K562 (cell line): ENCODE data around the gene WDR90. TPM values are rescaled to one million over a fixed set of nuclear protein-coding genes. Genes with fewer than 3 reads are reported as not detected.

Source experiments
- HDAC6 ChIP-seq: IDR thresholded peaks from 2 replicates; pipeline ENCODE4 v1.6.1; 2012; ENCODE audit warnings: low read depth, mild to moderate bottlenecking, control low read depth, inconsistent platforms, low read length, moderate library complexity
- HMGN3 ChIP-seq: IDR thresholded peaks from 2 replicates; pipeline ENCODE4 v1.6.1; 2011; ENCODE audit warnings: borderline replicate concordance, low read depth, mild to moderate bottlenecking, mixed read lengths, low read length; ENCODE audit not compliant: insufficient read length; ENCODE audit errors: extremely low read depth
- RBM17 ChIP-seq: fragments of 200-400 bp; formaldehyde crosslinking; IDR thresholded peaks from 2 replicates; pipeline ENCODE4 v1.6.1; 2017; ENCODE audit warnings: low read depth, mild to moderate bottlenecking, low read length, borderline replicate concordance
- STAT5A ChIP-seq: IDR thresholded peaks from 2 replicates; pipeline ENCODE4 v1.6.1; 2012; ENCODE audit warnings: low read length, inconsistent platforms, borderline replicate concordance
- WHSC1 ChIP-seq: IDR thresholded peaks from one replicate; pipeline ENCODE4 v1.6.1; 2012; ENCODE audit warnings: low read length, control low read depth, inconsistent platforms
- YY1 ChIP-seq, 3 experiments: IDR thresholded peaks; 2 replicates each; pipeline ENCODE4 v1.6.1; 2011; ENCODE audit warnings: low read length in 2 of 3, mild to moderate bottlenecking in 2 of 3, moderate library complexity in 2 of 3, borderline replicate concordance in 1 of 3, control low read depth in 1 of 3, low read depth in 1 of 3; ENCODE audit not compliant: insufficient read depth in 3 of 3, insufficient replicate concordance in 2 of 3, control insufficient read depth in 1 of 3, insufficient read length in 1 of 3; ENCODE audit errors: extremely low read depth in 1 of 3
- ZNF197 ChIP-seq: fragments of 200-800 bp; sonication (Bioruptor generic); IDR thresholded peaks from 2 replicates; pipeline ENCODE4 v1.6.1; 2016; ENCODE audit warnings: low read depth, missing genetic modification characterization, missing compliant biosample characterization
- polyA plus RNA-seq, 8 experiments: library from polyadenylated mRNA; depleted of rRNA in 4 of 8; stranded (reverse) in 5 of 8; unstranded in 3 of 8; fragments of >200 nt; fragmentation: Nextera tagmentation in 2 of 8; fragmentation: Illumina TruSeq in 1 of 8; extraction: Ambion mirVana in 2 of 8; extraction: Trizol in 1 of 8; gene quantifications; 2 replicates each; pipeline versions ENCODE4 v1.2.1 to v1.2.3, GENCODE V29; 2011 to 2014; ENCODE audit warnings: inconsistent platforms in 1 of 8, missing spikeins in 1 of 8
- total RNA-seq, 7 experiments: library from RNA; depleted of rRNA in 6 of 7; stranded (reverse); fragments of >200 nt in 6 of 7; fragmentation: Illumina TruSeq in 2 of 7; extraction: Trizol in 2 of 7; gene quantifications; 2 replicates each; pipeline versions ENCODE4 v1.2.1 to v1.2.3, GENCODE V29; 2011 to 2021; ENCODE audit warnings: low replicate concordance in 1 of 7
- TF ChIP-seq, protein P1 (sequence below), 2 experiments: fragments of 450-650 bp in 1 of 2; sonication (generic) in 1 of 2; formaldehyde crosslinking in 1 of 2; IDR thresholded peaks; 2 replicates each; pipeline versions ENCODE4 v1.7.1 to v1.9.0; 2016 to 2022; ENCODE audit warnings: inconsistent platforms in 1 of 2, mild to moderate bottlenecking in 1 of 2, missing genetic modification reagents in 1 of 2
- TF ChIP-seq, protein P2 (sequence below): sonication (generic); formaldehyde crosslinking; IDR thresholded peaks from 2 replicates; pipeline ENCODE4 v1.8.1; 2023; ENCODE audit warnings: missing genetic modification reagents, mild to moderate bottlenecking, borderline replicate concordance

WDR90 gene
- total and polyA plus RNA-seq, 9 of the 15 experiments (the other 6 are each of a cell fraction or from before 2014, with no cell fraction given), result 0.44 to 12.6 (median 3.3) TPM

DNA sequence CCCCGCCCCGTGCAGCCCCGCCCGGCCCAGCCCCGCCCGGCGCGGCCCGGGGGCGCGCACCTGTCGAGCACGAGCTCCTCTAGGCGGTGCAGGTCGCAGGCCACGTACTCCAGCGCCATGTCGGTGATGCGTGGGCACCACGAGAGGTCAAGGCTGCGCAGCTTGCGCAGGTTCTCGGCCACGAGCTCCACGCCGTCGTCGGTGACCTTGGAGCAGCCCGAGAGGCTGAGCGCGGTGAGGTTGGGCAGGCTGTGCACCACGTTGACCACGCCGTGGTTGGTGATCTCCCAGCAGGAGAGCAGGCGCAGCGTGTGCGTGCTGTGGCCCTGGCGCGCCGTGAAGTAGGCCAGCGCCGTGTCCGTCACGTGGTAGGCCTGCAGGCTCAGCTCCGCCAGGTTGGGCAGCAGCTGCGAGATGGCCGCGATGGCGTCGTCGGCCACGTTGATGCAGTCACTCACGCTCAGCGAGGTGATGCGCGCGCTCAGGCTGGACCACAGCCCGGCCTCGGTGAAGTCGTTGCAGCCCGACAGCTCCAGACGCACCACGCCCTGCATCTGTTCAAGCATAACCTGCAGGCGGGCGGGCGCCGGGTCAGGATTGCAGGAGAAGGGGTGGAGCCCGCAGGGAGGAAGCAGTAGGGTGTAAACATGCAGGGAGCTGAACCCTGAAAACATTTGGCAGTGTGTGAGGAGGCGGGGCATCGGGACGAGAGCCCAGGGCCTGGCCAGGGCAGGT is 46.4 kb downstream of the WDR90 start (continued):
- TF ChIP-seq ZNF197 (CRISPR knock-in tag) (no peak), HDAC6 (no peak), WHSC1 (no peak), STAT5A (no peak), YY1 (IDR thresholded peaks at IDR 0.05; ENCODE audit: borderline replicate concordance in 1 of 3, control insufficient read depth in 1 of 3, extremely low read depth in 1 of 3, insufficient read depth in 3 of 3, insufficient read length in 1 of 3, insufficient replicate concordance in 2 of 3, low read depth in 1 of 3, low read length in 2 of 3) (peak in 2 of 3 experiments; percentile 26 to 59), HMGN3 (peak; percentile 18), RBM17 (no peak)
- TF ChIP-seq, protein P1, sequence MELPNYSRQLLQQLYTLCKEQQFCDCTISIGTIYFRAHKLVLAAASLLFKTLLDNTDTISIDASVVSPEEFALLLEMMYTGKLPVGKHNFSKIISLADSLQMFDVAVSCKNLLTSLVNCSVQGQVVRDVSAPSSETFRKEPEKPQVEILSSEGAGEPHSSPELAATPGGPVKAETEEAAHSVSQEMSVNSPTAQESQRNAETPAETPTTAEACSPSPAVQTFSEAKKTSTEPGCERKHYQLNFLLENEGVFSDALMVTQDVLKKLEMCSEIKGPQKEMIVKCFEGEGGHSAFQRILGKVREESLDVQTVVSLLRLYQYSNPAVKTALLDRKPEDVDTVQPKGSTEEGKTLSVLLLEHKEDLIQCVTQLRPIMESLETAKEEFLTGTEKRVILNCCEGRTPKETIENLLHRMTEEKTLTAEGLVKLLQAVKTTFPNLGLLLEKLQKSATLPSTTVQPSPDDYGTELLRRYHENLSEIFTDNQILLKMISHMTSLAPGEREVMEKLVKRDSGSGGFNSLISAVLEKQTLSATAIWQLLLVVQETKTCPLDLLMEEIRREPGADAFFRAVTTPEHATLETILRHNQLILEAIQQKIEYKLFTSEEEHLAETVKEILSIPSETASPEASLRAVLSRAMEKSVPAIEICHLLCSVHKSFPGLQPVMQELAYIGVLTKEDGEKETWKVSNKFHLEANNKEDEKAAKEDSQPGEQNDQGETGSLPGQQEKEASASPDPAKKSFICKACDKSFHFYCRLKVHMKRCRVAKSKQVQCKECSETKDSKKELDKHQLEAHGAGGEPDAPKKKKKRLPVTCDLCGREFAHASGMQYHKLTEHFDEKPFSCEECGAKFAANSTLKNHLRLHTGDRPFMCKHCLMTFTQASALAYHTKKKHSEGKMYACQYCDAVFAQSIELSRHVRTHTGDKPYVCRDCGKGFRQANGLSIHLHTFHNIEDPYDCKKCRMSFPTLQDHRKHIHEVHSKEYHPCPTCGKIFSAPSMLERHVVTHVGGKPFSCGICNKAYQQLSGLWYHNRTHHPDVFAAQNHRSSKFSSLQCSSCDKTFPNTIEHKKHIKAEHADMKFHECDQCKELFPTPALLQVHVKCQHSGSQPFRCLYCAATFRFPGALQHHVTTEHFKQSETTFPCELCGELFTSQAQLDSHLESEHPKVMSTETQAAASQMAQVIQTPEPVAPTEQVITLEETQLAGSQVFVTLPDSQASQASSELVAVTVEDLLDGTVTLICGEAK (IDR thresholded peaks at IDR 0.05), result 0 out of 2 replicates have a peak, but pooled peaks have one; percentile 42
- TF ChIP-seq, protein P1 (CRISPR knock-in tag; IDR thresholded peaks at IDR 0.05), result peak; percentile 68
- TF ChIP-seq, protein P2, sequence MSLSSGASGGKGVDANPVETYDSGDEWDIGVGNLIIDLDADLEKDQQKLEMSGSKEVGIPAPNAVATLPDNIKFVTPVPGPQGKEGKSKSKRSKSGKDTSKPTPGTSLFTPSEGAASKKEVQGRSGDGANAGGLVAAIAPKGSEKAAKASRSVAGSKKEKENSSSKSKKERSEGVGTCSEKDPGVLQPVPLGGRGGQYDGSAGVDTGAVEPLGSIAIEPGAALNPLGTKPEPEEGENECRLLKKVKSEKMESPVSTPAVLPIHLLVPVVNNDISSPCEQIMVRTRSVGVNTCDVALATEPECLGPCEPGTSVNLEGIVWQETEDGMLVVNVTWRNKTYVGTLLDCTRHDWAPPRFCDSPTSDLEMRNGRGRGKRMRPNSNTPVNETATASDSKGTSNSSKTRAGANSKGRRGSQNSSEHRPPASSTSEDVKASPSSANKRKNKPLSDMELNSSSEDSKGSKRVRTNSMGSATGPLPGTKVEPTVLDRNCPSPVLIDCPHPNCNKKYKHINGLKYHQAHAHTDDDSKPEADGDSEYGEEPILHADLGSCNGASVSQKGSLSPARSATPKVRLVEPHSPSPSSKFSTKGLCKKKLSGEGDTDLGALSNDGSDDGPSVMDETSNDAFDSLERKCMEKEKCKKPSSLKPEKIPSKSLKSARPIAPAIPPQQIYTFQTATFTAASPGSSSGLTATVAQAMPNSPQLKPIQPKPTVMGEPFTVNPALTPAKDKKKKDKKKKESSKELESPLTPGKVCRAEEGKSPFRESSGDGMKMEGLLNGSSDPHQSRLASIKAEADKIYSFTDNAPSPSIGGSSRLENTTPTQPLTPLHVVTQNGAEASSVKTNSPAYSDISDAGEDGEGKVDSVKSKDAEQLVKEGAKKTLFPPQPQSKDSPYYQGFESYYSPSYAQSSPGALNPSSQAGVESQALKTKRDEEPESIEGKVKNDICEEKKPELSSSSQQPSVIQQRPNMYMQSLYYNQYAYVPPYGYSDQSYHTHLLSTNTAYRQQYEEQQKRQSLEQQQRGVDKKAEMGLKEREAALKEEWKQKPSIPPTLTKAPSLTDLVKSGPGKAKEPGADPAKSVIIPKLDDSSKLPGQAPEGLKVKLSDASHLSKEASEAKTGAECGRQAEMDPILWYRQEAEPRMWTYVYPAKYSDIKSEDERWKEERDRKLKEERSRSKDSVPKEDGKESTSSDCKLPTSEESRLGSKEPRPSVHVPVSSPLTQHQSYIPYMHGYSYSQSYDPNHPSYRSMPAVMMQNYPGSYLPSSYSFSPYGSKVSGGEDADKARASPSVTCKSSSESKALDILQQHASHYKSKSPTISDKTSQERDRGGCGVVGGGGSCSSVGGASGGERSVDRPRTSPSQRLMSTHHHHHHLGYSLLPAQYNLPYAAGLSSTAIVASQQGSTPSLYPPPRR, result 0 out of 2 replicates have a peak, but pooled peaks have one; percentile 93
